GM03348 (cell line): ENCODE measurements around the gene ANO2.

Experiments
- DNase-seq: peaks from one replicate; pipeline ENCODE4 v3.0.0; 2012; ENCODE audit warnings: low spot score

ANO2 gene

DNA sequence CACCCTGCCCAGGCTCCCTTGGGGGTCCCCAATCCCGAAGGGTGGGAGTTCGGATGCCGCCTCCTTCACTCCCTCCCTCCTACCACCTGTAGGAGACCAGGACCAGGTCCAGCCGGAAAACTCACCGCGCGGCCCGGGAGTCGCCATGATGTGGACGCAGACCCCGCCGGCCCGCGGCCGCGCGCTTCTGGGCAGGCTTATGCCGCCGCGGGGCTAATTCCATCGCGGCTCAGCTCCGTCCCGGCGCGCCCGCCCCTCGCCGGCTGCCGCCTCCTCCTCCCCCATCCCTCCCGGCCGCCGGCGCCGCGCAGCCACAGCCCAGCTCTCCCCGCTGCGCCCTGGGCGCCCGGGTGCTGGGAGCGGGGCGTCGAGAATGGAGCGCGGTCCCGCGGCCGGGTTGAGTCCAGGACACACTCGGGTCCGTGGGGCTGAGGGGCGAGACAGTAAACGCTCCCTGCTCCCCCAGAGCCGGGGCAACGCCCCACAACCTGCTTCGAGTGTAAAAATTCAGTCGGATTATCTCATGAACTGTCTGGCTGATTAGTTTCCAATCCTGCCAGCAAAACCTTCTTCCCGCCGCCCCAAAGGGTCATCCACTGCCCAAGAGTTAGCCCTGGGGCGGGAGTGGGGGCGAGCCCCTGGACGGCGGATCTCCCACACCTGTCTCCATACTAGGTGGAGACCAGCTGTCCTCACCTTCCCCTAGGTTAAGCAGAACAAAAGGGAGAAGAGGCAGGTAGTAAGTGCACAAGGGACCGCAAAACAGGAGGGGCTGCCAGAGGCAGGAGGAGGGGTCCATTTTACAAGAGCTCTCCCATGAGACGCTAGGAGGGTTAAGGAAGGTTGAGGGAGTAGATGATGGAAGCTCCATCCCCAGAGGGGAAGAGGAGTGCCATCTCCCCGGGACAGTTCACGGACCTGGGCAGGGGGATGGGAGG is at the start of gene ANO2:
Gene ANO2 (minus strand): TSS at position 189 of the 938 bp plus-strand sequence. CDS start 42 bp downstream, at position 147.
- DNase-seq = peak; percentile 57

DNA sequence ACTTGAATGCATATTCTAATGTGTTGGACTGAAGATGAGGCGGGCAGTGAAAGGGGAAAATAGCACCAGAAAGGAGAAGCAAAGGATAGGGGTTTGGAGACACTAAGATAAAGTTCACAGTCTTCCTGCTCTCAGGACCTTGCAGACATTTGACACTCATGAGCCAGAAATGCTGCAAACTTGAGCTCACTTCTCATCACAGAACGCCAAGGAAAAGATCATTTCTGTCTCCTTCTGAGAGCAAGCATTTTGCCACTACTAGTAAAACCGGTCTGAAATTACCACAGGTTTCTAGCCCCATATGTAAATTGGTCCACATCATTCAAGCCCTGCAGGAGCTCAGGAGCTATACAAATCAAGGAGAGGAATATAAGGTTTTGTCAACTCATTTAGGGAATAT is 44.6 kb upstream of the ANO2 start:
- DNase-seq = no peak

DNA sequence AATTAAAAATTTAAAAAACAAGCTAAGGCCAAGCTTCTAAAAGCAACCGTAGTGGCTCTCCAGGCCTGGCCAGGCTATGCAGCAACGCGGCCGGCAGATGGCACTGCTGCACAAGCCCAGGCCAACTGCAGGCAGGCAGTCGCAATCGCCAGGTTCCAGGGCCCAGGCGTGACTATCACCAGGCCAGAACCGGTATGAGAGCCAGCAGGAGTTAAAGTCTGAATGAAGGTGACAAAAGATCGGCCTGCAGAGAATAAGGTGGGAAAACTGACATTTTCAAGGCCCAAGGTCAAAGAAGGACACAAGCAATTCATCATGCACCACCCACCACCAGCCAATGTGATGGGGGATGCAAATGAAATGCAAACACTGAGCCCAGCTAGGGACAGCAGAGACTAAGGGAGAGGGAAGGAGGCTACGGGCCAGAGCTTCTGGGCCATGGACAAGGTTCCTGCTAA is 43.6 kb upstream of the ANO2 start:
- DNase-seq = peak; percentile 93

DNA sequence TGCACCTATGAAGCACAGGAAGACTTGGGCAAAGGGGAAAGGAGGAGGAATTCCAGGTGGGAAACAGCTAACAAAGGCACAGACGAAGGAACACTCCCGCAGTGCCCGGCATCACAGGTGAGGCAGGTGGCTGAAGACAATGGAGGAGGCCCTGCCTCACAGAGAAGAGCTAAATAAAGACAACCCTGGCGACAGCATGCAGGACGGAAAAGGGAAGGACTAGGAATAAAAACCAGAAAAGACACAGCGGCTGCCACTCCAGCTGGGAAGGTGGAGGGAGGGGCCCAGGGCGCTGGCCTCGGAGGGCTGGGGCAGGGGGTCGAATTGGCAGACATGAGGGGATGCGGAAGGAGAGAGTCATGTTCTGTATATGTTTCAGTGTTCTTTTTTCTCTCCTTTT is 43.0 kb upstream of the ANO2 start:
- no peak for DNase-seq

DNA sequence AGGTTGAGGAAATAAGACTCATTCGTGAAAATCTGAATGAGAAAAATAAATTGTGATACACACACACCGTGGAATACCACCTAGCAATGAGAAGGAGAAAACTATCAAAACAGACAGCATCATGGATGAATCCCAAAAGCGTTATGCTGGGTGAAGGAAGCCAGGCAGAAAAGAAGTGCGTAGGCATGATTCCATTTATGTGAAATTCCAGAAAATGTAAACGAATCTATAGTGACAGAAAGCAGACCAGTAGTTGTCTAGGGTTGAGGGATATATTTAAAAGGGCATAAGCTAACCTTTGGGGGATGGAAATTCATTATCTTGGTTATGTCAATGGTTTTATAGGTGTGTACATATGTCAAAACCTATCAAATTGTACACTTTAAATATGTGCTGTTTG is 42.5 kb upstream of the ANO2 start:
- DNase-seq = no peak

DNA sequence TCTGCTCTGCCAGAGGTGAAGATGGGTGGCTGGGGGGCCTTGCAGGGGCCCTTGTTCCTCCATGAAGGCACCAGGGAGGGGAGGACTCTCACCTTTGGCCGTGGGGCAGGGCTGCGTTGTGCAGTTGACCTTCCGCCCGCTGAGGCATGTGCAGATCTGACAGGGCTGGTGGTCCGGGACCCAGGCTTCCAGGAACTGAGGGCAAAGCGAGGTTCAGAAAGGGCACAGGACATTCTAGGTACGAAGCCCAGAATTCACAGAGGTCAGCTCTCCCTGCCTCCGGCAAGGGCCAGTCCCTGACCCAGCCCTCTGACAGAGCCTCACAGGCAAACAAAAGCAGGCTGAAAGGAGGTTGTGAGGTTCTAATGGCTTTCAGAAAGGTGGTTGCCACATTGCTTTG is 40.4 kb upstream of the ANO2 start:
- no peak for DNase-seq

DNA sequence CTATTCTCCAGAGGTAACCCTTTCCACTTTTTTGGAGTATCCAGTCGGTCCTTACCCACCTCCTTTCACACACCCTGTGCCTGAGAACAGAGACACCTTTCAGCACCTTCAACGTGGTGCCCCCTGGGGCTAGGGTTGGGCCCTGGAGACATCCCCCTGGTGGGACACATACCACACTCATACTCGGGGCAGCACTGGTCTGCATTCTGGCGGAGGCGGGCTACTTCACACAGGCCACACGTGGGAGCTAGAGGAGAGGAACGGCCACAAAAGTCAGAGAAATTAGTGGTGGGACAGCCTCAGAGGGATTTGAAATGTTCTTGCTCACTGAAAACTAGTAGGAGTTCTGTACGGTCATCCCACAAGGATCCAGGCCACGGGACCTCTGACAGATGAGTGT is 39.8 kb upstream of the ANO2 start:
- no peak for DNase-seq

DNA sequence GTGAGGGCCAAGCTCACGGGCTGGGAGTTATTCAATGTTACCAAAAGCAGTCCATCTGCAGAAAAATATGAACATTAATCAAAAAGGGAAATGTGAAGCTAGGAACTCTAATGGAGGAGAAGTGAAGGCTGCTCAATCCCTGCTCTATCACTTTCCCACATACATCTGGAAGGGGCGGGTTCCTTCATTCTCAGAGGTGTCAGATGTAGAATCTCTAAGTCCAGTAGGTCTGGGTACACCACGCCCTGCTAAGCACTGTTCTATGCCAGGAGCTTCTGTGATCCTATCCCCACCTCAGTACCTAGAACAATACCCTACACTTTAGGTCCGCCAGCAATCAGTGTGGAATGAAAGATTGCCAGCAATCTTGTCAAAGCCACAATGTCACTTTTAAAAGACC is 37.0 kb upstream of the ANO2 start:
- DNase-seq = no peak

DNA sequence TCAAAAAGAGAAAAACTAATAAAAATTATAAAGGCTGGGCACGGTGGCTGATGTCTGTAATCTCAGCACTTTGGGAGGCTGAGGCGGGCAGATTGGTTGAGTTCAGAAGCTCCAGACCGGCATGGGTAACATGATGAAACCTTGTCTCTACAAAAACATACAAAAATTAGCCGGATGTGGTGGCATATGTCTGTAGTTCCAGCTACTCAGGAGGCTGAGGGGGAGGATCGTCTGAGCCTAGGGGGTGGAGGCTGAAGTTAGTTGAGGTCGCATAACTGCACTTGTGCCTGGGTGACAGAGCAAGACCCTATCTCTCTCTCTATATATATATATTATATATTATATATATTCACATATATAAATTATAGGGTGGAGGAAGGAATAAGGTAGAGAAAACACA is 32.5 kb upstream of the ANO2 start:
- DNase-seq = no peak

DNA sequence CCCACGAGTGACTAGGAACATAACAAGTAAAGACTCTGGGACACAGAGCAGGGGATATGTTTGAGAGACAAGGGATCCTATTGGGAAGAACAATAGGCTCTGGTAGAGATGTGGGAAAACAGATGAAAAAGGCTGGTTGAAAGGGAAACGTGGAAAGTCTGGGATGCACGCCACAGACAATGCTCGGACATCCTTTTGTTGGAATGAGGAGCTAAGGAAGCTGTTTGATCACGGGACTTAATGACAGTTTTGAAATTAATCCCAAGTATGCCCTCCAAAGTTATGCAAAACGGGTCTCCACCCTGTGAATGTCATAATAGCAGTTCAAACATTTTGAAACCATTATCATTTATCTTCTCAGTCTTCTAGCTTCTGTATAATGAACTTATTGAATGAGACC is 31.7 kb upstream of the ANO2 start:
- DNase-seq = no peak

DNA sequence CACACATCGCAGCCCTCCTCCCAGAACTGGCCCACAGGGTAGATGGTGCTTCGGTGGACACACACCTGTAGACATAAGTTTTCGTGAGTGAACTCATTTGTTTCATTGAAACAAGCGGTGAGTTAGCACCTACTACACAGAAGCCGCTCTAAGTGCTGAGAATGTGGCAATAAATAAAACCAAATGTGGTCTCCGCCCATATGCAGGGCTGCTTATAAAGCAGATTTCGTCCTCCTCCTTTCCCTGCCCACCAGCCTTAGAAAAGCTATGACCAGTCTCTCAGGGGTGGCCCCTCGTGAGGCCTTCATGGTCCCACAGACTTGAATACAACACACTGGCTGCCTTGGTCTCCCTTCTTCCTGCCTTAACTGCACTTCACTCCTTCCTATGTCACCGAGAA is 31.1 kb upstream of the ANO2 start:
- DNase-seq = no peak

DNA sequence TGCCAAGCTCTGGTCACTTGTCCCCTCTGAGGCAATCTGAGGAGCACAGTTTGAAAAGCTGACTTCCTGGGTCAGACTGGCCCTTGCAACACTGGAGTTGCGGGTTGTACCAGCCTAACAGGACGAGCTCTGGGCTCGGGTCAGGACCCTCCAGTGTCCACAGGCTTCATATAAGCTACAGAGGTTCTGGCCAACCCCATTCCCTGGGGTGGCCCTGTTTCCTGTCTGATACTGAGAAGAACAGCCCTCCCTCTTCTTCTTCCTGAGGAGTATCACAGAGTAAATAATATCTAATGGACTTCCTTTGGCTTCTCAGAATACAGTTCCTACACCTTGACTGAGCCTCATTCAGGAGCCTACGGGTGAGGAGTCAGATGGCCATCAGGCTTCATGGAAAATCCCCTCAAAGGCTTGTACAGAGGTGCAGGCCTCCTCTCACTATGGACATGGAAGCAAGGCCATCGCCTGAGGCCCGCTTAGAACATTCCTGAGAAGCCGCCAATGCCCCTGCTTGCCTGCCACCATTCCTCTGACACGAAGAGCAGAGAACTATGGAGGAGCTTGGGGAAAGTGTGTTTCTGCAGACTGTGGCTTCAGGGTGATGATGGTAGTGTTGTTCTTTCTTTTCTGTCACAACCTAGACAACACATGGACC is 28.5 kb upstream of the ANO2 start:
- no peak for DNase-seq

DNA sequence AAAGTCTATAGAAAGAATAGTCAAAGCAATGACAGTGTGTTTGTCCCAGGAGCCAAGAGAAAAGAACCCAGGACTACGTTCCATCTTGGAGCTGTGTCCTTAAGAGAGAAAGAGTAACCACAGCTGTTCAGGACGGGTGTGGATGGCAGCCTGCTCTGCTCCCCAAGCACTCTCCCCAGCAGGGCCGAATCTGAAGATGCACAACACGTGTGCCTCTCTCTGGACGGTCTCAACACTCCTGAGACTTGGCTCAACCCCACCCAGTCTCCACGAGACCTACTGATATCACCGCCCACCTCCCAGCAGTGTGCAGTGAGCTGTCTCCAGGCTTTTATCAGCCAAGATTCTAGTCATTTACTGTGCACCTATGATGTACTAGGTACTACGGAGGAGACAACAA is 27.3 kb upstream of the ANO2 start:
- DNase-seq = no peak

DNA sequence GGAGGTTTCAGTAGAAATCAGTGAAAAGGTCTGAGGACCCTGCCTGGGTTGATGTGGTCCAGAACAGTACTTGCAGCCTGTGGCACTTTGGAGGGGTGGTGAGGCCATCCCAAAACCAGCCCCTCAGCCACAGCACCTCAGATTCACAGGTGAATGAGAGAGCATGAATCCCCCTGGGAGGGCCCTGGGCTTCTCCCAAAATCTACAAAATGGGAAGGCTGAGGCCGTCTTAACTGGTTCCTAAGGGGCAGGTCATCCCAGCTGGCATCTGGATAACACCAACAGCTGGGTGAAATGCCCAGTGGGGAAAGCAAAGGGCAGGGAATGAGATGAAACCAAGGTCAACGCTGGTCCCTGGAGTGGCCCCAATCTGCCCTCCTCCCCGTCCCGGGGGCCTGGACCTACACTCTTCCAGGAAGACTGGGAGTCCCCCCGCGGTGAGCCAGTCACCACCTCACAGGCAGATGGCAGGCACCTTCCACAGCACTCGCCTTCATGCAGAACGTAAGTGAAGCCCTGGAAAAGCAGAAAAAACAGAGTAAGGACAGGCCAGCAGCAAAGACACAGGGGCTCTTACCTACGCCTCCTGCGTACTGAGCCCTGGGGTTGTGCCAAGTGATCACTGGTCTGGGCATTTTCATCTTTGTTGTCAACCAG is 26.3 kb upstream of the ANO2 start:
- DNase-seq = no peak

DNA sequence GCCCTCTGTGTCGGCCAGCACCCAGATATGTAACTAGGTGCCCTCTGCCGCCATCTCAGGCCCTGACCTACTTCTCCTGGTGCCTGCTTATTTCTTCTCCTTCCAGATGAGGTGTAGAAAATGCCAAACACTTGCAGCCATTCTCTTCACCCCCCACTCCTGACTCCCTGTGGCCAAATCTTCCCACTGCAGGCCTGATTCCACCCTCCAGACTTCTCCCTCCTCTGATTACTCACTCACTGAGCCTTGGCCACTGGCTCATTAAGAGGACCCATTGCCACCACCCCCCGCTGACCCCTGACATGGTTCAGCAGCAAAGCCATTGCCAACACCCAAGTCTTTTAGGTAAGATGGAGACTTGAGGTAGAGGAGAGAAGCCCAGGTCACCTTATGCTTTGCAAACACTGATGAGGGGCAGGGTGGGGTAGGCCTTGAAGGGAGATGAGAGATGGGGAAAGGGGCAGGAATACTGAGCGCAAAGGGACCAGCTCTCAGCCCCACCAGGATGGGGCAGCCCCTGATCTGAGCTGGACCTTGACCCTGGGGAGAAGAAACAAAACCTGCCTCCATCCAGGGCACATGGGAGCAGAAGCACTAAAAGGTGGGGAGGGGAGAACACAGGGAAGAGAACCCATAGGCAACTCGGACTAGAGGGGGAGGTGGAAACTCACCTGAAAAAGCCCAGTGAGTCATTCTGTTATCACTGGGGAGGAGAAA is 25.1 kb upstream of the ANO2 start:
- no peak for DNase-seq

DNA sequence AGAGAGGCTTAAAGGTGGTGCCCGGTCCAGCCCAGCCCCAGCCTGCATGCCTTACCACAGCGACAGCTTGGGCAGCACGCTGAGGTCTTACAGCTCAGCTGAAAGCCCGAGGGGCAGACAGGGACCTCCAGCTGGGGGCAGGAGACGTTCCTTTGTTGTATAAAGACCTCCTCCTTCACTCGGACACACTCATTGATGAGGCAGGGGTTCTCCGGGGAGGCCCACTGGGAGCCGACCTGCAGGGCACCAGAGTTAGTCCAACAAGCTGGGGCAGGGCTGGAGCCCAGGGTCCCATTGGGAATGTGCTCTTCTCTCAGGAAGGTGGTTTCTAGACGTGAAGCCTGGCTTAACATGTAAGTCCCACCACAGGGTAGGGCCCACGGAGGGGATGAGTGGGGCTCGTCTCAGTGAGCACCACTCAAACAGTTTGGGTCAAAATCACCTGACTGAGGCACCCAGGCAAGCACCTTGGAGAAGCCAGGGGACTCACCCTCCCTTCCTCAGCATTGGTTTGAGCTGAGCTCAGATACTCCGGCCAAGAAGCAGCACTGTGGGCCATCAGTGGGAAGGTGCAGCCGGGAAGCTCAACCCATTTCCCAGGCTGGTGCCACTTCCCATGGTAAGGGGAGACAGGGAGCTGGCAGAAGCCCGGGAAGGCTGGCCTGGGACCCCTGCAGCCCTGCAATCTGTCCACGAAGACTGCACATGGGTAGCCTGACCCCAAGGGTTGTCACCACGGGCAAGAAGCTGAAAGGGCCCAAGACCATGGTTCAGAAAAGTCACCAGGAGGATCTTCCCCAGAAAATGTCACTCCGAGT is 24.3 kb upstream of the ANO2 start:
- DNase-seq = no peak

DNA sequence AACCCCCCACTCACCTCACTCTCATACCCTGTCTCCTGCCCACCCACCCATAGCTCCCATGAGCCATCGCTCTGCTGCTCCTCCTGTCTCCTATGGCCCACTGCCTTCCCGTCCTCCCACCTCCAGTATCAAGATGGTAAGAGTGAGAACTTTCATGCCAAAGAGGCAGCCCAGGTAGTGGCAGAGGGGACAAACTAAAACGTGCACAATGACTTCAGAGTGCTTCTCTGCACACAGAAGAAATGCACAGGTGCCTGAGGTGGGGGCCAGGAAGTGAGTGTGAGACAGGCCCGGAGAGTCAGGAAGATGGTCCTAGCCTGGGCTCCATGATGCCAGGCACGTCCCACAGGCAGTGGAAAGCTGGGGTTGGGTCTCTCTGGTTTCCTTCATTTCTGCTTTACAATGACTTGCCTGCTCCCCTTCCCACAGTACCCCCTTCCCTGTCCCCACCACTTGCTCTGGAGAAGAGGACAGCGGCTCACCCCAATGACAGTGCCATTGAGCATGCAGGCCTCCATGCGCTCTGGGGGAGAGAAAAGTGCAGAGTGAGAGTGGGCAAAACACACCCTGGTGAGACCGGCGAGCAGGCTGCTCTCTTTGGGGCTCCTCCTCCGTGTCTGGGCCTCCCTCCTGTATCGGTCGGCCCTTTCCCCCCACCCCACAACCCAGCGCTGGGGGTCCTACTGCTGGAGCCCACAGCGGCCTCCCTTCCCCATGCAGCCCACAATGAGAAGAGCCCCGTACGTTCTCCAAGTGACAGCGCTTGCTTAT is 22.8 kb upstream of the ANO2 start:
- no peak for DNase-seq

DNA sequence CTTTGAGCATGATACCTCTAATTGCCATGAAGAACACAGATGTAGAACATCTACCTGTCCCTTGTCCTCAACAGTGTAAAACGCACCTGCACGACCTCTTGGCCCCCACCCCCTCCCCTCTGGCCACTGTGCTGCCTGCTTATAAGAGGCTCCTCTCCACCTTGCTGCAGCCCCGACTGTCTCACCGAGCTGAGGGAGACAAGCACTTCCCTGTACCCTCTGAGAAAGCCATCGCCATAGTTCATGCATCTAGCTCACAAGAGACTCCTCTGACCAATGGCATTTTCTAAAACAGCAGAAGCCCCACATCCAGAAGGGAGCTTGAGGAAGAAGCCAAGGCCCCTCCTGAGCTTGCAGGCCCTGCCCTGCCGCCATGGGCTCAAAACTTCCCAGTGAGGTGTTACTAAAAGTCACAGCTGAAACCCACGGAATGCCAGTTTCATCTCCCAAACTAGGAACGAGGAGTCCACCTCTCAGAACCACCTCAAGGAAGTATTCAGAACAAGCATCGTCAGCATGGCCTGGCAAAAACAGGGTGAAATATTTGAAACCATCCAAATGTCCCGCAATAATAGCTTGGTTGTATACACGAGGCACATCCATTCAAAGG is 21.5 kb upstream of the ANO2 start:
- DNase-seq = no peak

DNA sequence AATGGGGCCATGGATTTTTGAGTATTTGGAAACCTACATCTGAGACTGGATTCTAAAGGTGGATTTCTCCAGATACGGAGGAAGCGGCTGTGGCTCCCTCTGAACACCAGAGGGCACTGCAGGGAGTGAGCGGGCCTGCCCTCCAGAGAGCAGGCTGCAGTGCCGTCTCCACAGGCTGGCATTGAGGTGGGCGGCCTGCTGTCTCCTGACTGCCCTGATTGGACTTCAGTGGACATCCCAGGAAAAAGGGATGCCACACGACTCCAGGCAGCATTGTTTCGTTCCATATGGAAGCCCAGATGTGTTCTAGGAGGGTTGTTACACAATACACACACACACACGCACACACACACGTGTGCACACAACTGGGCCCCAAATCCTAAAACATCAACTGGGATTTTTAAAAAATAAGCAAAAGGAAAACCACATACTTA is 20.9 kb upstream of the ANO2 start:
- peak; percentile 88 for DNase-seq
